NCI-H146 treated with DMSO at 0.1 percent for 48 hours (cell line): Measurements from ENCODE around the gene CD22.
"Not testable (repeated sequence)": the region's sequence is repeated elsewhere in the genome, so short reads cannot be mapped to it uniquely, and the experiment has no call there.

Experiments
- DNase-seq: peaks from one replicate; lab custom pipeline; 2025; ENCODE audit not compliant: unreplicated experiment; lab: John Stamatoyannopoulos, UW

Gene CD22

DNA sequence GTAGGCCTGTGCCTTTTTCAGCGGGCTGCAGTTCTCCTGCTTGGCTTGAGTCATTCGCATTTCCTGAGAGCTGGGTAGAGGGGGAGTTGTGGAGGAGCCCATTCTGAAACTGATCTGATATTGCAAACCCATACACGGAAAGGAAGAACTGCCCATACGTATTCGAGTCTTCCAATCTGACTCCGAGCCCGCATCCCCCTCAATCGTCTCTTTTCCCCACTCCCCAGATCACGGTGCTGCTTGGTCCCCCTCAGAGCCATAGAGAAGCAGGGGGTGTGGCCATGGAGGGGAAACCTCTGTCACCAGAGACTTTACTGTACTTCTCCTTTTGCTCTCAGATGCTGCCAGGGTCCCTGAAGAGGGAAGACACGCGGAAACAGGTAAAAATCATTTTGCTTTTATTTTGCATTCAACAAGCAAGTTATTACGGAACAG is at the start of gene CD22:
TSS of gene CD22 (plus strand) at position 337 of the 435 bp plus-strand sequence. CDS start 2,854 bp downstream, outside the sequence.
- DNase-seq = no peak

DNA sequence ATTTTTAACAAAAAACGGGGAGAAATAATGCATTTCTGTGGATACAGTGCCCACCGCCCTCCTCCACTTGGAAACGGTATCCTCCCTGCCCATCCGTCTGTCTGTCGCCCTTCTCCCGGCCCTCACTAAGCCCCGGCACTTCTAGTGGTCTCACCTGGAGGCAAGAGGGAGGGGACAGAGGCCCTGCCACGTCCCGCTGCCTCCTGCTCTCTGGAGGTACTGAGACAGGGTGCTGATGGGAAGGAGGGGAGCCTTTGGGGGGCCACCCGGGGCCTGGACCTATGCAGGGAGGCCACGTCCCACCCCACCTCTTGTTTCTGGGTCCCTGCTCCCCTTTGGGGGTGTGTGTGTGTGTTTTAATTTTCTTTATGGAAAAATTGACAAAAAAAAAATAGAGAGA is 49.6 kb upstream of the CD22 start:
- no peak for DNase-seq

DNA sequence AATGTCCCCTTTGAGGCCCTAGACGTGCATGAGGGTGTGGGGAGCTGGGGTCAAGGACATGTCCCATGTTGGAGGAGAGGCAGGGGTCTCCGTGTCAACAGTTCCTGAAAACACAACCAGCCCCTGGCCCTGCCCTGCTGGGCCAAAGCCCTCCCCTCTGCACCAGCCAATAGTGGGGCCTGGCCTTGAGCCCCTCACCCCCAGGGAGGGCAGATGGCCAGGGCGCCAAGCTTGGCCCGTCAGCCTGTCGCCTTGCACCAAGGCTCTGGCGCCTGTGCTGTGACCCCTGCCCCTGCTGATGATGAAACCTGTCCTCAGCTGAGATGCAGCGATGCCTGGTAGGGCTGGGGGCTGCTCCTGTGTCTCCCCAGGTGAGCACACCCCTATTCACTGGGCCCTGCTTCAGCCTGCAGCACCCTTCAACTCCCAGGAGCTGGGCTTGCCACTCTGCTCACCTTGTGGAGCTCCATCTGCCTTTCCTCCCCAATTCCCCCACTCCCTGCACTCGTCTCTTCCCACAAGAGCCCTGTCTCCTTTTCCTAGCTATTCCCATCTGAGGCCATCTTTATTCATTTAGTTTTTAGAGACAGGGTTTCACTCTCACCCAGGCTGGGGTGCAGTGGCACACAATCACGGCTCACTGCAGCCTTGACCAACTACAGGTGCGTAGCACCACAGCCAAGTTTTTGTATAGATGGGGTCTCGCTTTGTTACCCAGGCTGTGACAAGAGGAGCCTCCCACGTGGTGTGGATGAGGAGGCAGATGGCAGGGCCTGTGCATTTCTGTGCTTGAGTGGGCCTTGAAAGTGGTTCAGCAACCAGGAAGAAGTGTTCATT is 48.8 kb upstream of the CD22 start:
- no peak for DNase-seq

DNA sequence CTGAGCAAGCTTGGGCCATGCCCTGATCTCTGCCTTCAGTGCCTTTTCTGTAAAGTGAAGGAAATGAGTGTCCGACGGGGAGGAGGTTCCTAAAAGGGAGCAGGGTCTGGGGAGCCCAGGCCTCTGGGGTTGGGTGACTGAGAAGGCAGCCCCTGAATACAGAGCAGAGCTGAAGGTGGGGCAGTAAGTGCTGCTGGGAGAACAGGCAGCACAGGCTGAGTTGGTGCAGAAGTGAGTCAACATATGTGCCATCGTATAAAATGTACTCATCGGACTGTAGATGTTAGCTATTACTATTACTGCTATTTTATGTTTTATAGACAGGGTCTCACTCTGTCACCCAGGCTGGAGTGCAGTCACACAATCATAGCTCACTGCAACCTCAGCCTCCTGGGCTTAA is 47.7 kb upstream of the CD22 start:
- no peak for DNase-seq

DNA sequence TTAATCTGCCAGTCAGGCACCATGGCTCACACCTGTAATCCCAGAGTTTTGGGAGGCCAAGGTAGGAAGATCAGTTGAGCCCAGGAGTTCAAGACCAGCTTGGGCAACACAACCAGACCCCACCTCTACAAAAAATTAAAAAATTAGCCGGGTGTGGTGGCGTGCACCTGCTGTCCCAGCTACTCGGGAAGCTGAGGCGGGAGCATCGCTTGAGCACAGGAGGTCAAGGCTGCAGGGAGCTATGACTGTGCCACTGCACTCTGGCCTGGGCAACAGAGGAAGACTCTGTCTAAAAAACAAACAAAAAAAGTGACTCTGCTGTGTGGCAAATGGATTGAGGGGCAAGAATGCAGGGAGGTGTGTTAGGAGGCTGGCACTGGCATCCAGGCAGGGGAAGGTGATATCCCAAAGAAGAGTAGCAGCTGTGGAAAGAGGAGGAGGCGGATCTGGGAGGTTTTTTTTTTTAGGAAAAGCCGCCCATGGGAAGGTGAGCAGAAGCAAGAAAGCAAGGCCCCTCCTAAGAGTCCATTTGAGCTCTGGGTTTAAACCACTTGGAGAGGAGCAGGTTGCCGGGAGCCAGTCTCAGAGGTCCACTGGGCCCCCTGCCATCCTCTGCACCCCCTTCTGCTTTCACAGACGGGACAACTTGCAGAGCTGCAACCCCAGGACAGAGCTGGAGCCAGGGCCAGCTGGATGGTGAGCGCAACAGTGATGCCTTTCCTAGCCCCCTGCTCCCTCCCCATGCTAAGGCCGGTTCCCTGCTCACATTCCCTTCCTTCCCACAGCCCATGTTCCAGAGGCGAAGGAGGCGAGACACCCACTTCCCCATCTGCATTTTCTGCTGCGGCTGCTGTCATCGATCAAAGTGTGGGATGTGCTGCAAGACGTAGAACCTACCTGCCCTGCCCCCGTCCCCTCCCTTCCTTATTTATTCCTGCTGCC is 44.6 kb upstream of the CD22 start:
- no peak for DNase-seq

DNA sequence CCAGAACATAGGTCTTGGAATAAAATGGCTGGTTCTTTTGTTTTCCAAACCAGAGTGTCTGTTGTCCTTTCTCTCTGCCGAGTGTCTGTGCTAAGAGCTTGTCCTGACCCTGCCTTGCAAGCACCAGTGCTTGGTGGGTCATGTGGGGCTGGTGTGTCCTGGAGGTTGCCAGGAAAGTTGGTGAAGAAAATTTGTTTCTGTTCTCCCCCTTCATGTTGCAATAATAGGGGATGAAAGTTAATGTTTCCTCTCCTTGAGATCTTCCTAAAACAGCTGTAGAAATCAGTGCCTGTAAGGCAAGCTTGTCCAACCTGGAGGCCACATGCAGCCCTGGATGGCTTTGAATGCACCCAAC is 43.9 kb upstream of the CD22 start:
- DNase-seq = no peak

DNA sequence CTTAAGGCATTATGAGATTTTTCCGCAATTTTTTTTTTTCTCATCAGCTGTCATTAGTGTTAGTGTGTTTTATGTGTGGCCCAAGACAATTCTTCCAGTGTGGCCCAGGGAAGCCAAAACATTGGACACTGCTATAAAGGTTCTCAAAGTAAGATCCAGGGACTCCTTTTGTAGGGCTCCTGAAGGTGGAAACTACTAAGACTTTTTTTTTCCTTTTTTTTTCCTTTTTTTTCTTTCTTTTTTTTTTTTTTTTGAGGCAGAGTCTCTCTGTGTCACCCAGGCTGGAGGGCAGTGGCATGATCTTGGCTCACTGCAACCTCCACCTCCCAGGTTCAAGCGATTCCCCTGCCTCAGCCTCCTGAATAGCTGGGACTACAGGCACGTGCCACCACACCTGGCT is 43.5 kb upstream of the CD22 start:
- DNase-seq = not testable (repeated sequence)

DNA sequence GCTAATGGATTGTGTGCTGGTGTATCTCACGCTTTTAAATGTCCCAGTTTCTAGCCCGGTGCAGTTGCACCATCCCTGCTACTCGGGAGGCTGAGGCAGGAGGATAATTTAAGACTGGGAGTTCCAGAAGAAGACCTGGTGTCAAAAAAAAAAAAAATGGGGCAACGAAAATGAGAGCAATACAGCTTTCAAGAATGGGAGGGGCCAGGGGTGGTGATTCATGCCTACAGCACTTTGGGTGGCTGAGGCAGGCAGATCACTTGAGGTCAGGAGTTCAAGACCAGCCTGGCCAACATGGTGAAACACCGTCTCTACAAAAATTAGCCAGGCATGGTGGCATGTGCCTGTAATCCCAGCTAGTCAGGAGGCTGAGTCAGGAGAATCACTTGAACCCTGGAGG is 42.9 kb upstream of the CD22 start:
- DNase-seq = not testable (repeated sequence)

DNA sequence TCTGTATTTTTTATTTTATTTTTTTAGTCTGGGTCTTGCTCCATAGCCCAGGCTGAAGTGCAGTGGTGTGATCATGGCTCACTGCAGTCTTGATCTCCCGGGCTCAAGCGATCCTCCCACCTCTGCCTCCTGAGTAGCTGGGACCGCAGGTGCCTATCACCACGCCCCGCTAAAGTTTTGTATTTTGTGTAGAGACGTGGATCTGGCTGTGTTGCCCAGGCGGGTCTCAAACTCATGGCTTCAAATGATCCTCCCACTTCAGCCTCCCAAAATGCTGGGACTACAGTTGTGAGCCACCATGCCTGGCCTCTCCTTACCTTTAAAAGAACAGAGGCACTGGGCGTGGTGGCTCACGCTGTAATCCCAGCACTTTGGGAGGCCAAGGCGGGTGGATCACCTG is 41.3 kb upstream of the CD22 start:
- no peak for DNase-seq

DNA sequence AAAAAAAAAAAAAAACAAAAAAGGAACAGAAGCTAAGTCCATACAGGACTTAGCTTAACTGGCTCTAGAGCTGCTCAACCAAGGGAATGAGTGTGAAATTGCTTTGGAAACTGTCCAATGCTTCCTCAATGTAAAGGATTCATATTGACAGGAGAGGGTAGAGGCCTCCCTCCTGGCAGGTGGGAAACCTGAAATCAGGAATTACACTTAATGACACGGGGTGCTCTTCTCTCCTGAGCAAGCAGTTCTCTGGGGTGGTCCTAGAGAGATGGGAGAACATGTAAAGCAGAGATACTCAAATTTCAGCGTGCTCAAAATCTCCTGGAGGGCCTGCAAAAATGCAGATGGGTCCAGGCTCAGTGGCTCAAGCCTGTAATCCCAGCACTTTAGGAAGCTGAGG is 40.7 kb upstream of the CD22 start:
- DNase-seq = no peak

DNA sequence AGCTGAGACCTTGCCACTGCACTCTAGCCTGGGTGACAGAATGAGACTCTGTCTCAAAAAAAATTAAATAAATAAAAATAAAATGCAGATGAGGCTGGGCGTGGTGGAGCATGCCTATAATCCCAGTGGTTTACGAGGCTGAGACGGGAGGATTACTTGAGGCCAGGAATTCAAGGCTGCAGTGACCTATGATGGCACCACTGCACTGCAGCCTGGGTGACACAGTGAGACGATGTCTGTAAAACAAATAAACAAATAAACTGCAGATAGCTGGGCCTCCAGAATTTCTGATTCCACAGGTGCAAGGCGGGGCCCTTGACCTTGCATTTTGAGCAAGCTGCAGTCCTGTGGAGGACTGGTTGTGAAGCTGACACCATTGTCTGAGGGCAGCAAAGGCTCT is 40.1 kb upstream of the CD22 start:
- no peak for DNase-seq

DNA sequence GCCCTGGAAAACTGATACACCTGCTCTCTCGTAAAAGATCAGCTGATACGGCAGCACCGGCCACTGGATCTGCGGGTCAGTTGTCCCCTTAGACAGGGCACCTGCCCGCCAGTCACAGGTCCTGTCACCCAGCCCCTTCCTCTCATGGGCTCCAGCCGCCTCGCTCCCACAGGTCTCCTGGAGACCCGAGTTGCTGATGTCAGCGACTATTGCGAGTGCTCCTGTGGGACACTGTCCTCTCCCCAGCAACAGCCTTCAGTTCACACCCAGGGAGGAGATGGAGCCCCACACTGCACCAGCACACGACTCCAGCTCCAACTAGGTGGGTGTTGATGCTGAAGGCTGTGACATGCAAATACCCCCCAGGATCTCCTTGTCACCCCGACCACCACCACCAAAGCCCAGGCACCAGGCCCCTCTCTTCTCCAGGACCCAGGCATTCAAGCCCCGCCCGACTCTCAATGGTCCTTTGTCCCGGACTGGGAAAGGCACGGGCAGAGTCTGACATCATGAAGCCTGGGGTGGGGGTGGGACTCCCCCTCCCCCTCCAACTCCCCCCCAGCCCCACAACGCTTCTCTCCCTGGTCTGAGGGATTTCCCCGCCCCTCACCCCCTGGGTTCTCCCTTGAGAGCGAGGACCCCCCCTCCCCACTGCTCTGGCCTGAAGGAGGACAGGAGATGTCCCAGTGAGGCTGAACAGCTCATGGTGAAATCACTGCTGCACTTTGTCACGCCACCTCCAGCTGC is 38.4 kb upstream of the CD22 start:
- no peak for DNase-seq

DNA sequence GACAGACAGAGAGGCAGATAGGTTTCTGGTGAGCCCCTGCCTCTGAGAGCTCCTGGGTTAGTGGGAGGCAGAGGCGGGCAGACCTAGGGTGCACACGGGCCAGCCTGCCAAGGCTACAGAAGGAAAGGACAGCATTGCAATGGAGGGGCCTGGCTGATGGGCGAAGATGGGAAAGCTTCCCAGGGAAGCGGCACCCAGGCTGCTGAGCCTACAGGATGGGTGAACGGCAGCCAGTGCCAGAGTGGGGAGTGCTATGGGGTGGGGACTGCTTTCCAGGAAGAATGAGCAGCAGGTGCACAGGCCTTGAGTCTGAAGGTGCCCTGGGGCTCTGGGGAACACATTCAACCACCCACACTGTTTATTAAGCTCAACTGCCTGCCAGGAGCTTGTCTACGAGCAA is 37.7 kb upstream of the CD22 start:
- peak; percentile 31 for DNase-seq

DNA sequence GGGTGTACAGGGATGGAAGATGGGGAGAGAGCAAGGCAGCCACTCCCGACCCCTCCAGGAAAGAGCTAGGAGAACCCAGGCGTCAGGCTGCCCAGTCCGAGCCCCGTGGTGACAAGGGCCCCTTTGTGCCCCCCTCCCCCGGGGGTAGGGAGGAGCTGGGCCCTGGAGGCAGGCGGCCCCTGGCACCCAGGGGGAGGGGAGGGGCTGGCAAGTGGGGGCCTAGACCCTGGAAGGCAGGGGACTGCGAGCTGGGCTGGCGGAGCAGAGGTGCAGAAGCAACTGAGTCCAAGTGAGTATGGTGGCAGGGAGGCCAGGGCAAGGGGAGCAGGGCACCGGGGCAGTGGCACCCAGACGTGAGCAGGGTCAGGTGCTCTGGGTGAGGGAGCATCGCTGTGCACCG is 37.1 kb upstream of the CD22 start, which contains the start of gene MAG:
TSS of gene MAG (plus strand) at position 246 of the 400 bp plus-strand sequence. CDS start 3,248 bp downstream, outside the sequence.
- DNase-seq = no peak

DNA sequence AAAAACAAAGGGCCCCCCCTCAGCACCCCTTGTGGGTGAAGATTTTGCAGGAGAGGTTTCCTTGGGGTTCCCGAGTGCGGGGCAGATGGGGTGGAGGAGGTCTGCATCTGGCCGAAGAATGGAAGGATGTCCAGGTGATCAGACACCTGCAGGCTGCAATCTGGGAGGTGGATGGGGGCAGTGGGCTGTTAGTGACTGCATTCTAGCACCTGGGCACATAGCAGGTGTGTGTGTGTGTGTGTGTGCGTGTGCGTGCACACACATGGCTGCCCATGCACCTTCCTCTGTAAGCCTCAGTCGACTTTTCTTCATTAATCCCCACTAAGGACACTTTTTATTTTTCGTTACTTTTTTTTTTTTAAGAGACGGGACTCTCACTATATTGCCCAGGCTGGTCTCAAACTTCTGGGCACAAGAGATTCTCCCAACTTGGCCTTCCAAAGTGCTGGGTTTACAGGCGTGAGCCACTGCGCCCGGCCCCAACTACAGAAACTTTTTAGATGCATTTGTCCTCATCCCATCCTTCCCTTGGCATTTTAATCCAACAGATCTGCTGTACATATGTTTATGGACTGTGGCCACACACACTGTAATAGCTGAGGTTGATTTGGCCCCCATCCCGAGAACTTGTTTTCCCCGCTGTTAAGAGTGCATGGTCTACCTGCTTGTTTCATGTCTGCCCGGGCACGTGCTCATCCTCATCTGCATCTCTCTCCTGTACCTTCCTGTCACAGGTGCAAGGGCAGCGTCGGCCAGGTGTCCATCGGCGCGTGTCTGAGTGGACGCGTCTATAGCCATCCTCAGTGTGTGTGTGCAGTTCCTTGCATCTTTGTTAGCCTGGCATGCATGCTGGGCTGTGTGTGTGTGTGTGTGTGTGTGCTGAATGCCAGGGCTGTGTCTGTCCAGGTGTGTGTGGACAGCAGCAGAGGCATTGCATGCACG is 36.3 kb upstream of the CD22 start:
- DNase-seq = peak; percentile 14

DNA sequence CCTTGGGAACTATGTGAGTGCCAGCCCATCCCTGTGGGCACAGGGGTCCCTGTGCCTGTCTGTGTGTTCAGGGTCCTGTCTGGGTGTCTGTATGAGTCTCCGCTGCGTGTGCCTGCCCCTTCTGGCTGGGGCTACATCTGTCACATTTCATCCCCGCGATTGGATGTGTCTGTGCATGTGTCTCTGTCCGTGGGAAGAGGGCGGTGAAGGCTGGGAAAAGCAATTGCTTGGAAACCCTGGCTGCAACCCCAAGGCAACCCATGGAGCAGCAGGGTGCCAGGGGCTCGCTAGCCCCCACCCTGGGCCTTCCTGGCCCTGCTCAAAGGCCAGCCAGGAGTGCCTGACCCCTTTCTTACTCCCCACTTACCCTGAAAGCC is 35.6 kb upstream of the CD22 start:
- DNase-seq = no peak

DNA sequence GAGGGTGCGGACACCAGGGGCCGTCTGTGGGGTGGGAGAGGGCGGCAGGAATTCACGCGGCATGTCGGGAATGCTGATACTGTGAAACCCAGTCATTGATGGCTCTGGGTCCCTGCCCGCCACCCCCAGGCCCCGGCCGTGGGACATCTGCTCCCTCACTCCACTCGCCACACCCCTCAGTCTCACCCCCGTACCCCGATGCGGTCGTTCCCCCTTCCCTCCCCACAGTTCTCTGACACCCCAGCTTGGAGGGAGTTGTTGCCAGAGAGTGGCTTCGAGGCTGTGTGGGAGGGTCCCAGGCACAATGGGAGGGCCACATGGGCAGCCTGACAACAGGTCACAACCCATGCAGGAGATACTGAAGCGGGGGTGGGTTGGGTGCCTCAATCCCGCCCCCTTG is 35.2 kb upstream of the CD22 start:
- DNase-seq = no peak

DNA sequence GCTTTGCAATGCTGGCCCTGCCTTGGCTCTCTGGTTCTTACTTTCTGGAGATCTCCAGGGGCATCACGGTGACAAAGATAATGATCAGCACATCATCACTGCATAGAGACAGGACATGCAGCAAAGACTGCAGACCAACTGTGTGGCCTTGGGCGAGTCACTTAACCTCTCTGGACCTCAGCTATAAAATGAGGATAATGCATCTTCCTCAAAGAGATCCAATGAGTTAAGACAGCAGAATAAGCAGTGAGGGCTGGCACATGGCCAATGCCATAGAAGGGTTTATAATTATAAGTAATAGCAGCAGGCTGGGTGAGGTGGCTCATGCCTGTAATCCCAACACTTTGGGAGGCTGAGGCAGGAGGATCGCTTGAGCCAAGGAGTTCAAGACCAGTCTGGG is 34.7 kb upstream of the CD22 start:
- no peak for DNase-seq

DNA sequence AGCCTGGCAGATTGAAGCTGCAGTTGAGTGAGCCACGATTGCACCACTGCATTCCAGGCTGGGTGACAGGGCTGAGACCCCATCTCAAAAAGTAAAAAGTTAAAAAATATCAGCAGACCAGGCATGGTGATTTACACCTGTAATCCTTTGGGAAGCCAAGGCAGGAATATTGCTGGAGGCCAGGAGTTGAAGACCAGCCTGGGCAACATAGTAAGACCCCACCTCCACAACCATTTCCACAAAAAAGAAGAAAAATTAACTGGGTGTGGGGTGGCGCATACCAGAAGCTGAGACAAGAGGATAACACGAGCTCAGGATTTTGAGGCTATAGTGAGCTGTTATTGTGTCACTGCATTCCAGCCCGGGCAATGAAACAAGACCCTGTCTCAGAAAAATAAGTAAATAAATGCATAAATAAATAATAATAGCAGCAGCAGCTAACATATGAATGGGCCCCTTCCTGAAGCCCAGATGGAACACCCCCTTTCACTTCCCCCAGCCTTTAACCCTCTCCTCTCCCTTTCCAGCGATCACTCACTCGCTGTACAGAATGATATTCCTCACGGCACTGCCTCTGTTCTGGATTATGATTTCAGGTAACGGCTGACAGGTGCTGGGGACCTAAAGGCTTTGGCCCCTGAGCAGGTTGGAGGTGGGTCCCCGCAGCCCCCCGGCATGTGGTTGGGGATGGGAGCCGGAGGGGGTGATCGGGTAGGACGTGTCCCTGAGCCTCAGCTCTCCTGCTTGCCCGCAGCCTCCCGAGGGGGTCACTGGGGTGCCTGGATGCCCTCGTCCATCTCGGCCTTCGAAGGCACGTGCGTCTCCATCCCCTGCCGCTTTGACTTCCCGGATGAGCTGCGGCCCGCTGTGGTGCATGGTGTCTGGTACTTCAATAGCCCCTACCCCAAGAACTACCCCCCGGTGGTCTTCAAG is 33.9 kb upstream of the CD22 start:
- DNase-seq = no peak
